Kidney (tissue), 14 donors: ENCODE measurements around the gene TRERF1. TPM values are rescaled to one million over a fixed set of nuclear protein-coding genes. Genes with fewer than 3 reads are reported as not detected.

ENCODE experiments used
- DNase-seq, 5 donors: peaks; one replicate each; pipeline ENCODE4 v3.0.0-alpha.2; 2013 to 2020
- FAIRE-seq: peaks from 2 replicates; lab custom pipeline; 2012; peaks lifted over from hg19 to GRCh38; lab: Jason Lieb, UNC
- H3K27ac ChIP-seq, 2 donors: one replicate each; pipeline ENCODE4 v1.7.0; 2013; ENCODE audit warnings: low read depth in 2 of 2, low read length in 2 of 2, inconsistent platforms in 1 of 2
- H3K27me3 ChIP-seq: one replicate; pipeline ENCODE4 v1.7.1; 2013; ENCODE audit warnings: low read length, inconsistent platforms; ENCODE audit not compliant: control insufficient read depth, insufficient read depth
- H3K36me3 ChIP-seq, 3 donors: one replicate each; pipeline versions ENCODE4 v1.7.0 to v1.7.1; 2013; ENCODE audit warnings: low read length in 3 of 3, control low read depth in 1 of 3, inconsistent platforms in 1 of 3; ENCODE audit not compliant: insufficient read depth in 3 of 3, control insufficient read depth in 2 of 3
- H3K4me1 ChIP-seq, 3 donors: one replicate each; pipeline versions ENCODE4 v1.7.0 to v1.7.1; 2013; ENCODE audit warnings: low read length in 3 of 3, inconsistent platforms in 1 of 3, low read depth in 1 of 3; ENCODE audit not compliant: control insufficient read depth in 2 of 3, insufficient read depth in 2 of 3
- H3K4me3 ChIP-seq, 3 donors: one replicate each; pipeline versions ENCODE4 v1.7.0 to v1.8.1; 2013; ENCODE audit warnings: low read length in 3 of 3, control low read depth in 1 of 3, inconsistent platforms in 1 of 3
- H3K9ac ChIP-seq, 3 donors: one replicate each; pipeline versions ENCODE4 v1.7.0 to v1.7.1; 2013; ENCODE audit warnings: low read length in 3 of 3, control low read depth in 1 of 3, inconsistent platforms in 1 of 3
- H3K9me3 ChIP-seq, 3 donors: one replicate each; pipeline versions ENCODE4 v1.7.0 to v1.7.1; 2013; ENCODE audit warnings: low read length in 3 of 3, control low read depth in 1 of 3, inconsistent platforms in 1 of 3; ENCODE audit not compliant: control insufficient read depth in 2 of 3, insufficient read depth in 1 of 3
- intact Hi-C: fragments of 100-400 bp; cut with DNase I; formaldehyde crosslinking; loops from one replicate; pipeline ENCODE4 v1.11.1; 2022
- polyA plus RNA-seq: library from polyadenylated mRNA; stranded (reverse); fragments of 350-450 nt; fragmentation: Illumina TruSeq; extraction: RNeasy Lipid Tissue Mini Kit (QIAGEN cat#74804); gene quantifications from one replicate; pipeline ENCODE4 v1.2.3, GENCODE V29; 2014; ENCODE audit warnings: low read depth, low replicate concordance; ENCODE audit not compliant: insufficient read depth
- total RNA-seq: library from RNA; stranded (reverse); fragmentation: NEBNext Ultra II Directional; extraction: Animal tissue kit (Norgen Biotek cat#: 25700); gene quantifications from one replicate; pipeline ENCODE4 v1.2.1, GENCODE V29; 2021
- TF ChIP-seq, protein P1 (sequence below): IDR thresholded peaks from 3 replicates; pipeline ENCODE4 v1.5.1; 2012; ENCODE audit warnings: mild to moderate bottlenecking, moderate library complexity, borderline replicate concordance; ENCODE audit not compliant: insufficient read depth; ENCODE audit errors: extremely low read depth
- donor health status: control.
- donor health status: control.
- donor health status: control.
- donor health status: control.
- donor health status: control.
- donor health status: DM: yes; HTN: yes; CAD: no.
- donor health status: Normal renal cell carcinoma (clear cell type).

The TRERF1 gene
- total and polyA plus RNA-seq, 2 donors from 2014 or later, result 1.5 to 8.4 TPM

DNA sequence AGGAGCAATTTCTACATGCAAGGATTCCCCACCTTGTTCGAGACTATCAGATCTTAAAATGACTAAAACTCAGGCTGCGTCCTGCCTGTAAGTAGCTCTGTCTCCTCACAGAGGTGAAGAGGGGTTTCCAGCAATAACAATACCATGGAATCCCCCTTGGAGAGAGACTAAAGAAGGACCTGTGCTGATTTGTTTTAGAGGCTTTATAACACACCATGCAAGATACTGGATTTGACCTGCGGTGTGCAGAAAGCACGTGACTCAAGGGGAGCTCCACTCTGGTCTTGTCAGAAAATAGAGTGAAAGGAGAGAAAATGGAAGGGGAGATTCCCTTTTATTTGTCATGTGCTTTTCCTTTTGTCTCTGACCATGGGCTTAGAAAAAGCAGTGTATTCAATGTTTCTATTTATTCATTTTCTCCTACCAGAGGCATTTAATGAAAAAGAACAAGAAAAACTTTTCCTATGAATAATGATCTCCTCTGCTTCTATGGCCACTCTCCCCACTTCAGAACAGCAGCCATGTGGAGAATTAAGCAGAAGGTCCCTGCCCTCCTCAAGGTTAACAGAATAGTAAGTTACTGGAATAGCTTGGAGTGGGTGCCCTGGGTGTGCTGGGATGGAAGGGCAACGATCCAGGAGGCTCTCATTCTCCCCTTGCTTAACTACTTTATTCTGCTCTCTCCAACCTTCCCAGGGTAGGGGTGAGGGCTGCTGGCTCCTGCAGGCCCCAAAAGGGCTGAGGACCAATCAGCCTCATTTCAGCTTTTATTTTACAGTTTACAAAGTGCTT, 214.8 kb downstream of the TRERF1 start:
- no peaks in the 10 kb centered on the region for H3K9me3 ChIP-seq
- H3K4me1 ChIP-seq, result peaks cover 0 to 3% (median 0%) of the 10 kb centered on the region in 3 donors
- intact Hi-C loops, result no loop called here
- H3K27ac ChIP-seq, result no peak overlapping the region
- H3K9ac ChIP-seq, result no peak overlapping the region
- no peaks in the 10 kb centered on the region for H3K27me3 ChIP-seq
- H3K36me3 ChIP-seq, result peaks cover 0 to 2% (median 0%) of the 10 kb centered on the region in 3 donors
- FAIRE-seq, result no peak
- DNase-seq, result no peak
- TF ChIP-seq, protein P1, sequence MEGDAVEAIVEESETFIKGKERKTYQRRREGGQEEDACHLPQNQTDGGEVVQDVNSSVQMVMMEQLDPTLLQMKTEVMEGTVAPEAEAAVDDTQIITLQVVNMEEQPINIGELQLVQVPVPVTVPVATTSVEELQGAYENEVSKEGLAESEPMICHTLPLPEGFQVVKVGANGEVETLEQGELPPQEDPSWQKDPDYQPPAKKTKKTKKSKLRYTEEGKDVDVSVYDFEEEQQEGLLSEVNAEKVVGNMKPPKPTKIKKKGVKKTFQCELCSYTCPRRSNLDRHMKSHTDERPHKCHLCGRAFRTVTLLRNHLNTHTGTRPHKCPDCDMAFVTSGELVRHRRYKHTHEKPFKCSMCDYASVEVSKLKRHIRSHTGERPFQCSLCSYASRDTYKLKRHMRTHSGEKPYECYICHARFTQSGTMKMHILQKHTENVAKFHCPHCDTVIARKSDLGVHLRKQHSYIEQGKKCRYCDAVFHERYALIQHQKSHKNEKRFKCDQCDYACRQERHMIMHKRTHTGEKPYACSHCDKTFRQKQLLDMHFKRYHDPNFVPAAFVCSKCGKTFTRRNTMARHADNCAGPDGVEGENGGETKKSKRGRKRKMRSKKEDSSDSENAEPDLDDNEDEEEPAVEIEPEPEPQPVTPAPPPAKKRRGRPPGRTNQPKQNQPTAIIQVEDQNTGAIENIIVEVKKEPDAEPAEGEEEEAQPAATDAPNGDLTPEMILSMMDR, result no peak
- H3K4me3 ChIP-seq, result no peak overlapping the region

DNA sequence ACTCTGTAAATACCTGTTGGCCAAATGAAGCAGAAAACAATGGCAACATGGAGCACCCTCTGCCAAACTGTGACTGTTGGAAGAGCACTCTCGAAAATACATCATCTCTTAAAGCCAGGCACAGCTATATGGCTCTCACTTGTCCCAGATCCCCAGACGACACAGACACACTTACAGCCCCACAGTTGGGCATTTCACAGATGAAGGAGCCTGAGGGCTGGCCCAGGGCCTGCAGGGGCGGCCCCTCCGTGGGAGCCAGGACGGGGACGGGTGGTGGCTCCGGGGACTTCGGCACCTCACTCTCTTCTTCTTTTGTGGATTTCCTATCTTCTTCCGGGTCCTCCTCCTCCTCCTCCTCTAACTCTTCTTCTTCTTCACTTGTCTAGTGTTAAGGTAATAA, 215.7 kb downstream of the TRERF1 start:
- no peak overlapping the region for H3K4me3 ChIP-seq
- no peak for DNase-seq
- no peak overlapping the region for H3K27ac ChIP-seq
- peaks cover 0 to 2% (median 0%) of the 10 kb centered on the region in 3 donors for H3K36me3 ChIP-seq
- no peak for FAIRE-seq
- H3K9me3 ChIP-seq, result no peaks in the 10 kb centered on the region
- peaks cover 0 to 3% (median 0%) of the 10 kb centered on the region in 3 donors for H3K4me1 ChIP-seq
- TF ChIP-seq, protein P1, result no peak
- no peaks in the 10 kb centered on the region for H3K27me3 ChIP-seq
- intact Hi-C loops, result no loop called here
- H3K9ac ChIP-seq, result no peak overlapping the region

DNA sequence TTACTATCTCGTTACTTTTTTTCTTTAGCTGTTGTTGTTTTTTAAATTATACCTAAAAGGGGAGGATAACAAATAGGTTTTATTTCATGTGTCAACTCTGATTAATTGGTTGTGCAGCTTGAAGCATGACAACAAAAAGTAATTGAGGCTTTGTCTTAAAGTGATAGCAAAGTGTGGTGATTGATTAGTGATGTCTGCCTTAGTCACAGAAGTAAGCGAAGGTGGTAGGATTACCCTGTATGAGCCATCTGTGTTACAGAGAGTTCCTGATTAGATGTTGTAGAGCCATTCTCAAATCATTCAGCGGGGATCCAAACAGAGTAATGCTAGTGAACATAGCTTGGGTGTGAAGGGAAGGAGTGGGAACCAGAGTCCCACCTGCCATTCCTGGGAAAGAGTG, 219.7 kb downstream of the TRERF1 start:
- Histone ChIP-seq H3K4me3 (no peak overlapping the region), H3K9ac (no peak overlapping the region), H3K27ac (no peak overlapping the region), H3K4me1 (peaks cover under 1 to 6% (median 5%) of the 10 kb centered on the region in 3 donors), H3K9me3 (no peaks in the 10 kb centered on the region), H3K27me3 (no peaks in the 10 kb centered on the region), H3K36me3 (no peaks in the 10 kb centered on the region)
- no peak for FAIRE-seq
- intact Hi-C loops, result no loop called here
- TF ChIP-seq, protein P1, result no peak
- no peak for DNase-seq
